Uterus (tissue), 4 donors: ENCODE results near the gene DARS2. TPM values are rescaled to one million over a fixed set of nuclear protein-coding genes. Genes with fewer than 3 reads are reported as not detected.
"Not testable (repeated sequence)": the region's sequence is repeated elsewhere in the genome, so short reads cannot be mapped to it uniquely, and the experiment has no call there.

Experiments
- DNase-seq, 2 donors: peaks; one replicate each; pipeline ENCODE4 v3.0.0-alpha.2; 2019 to 2020
- H3K27ac ChIP-seq, 2 donors: fragments of 200-600 bp; sonication (generic); 1 replicate in 1 of 2; 2 replicates in 1 of 2; pipeline ENCODE4 v1.5.1; 2016 to 2018
- H3K27me3 ChIP-seq, 2 donors: fragments of 200-600 bp; sonication (generic); one replicate each; pipeline ENCODE4 v1.5.1; 2018 to 2019; ENCODE audit warnings: control low read depth in 1 of 2
- H3K36me3 ChIP-seq, 2 donors: fragments of 200-600 bp; sonication (generic); one replicate each; pipeline ENCODE4 v1.5.1; 2019; ENCODE audit warnings: control low read depth in 1 of 2
- H3K4me1 ChIP-seq, 2 donors: fragments of 200-600 bp; sonication (generic); one replicate each; pipeline ENCODE4 v1.5.1; 2018 to 2019; ENCODE audit warnings: control low read depth in 1 of 2
- H3K4me3 ChIP-seq, 2 donors: fragments of 200-600 bp; sonication (generic); 1 replicate in 1 of 2; 2 replicates in 1 of 2; pipeline ENCODE4 v1.5.1; 2018 to 2019; ENCODE audit warnings: mild to moderate bottlenecking in 1 of 2
- H3K9me3 ChIP-seq, 2 donors: fragments of 200-600 bp; sonication (generic); one replicate each; pipeline ENCODE4 v1.5.1; 2019; ENCODE audit warnings: control low read depth in 1 of 2
- CTCF ChIP-seq, 4 experiments: fragments of 200-600 bp in 2 of 4; fragments of 450-650 bp in 2 of 4; sonication (generic) in 2 of 4; IDR thresholded peaks; one replicate each; pipeline ENCODE4 v1.5.1; 2016 to 2019; ENCODE audit warnings: antibody characterized with exemption in 4 of 4, mild to moderate bottlenecking in 2 of 4, moderate library complexity in 1 of 4
- POLR2A ChIP-seq, 2 donors: fragments of 450-650 bp; IDR thresholded peaks; one replicate each; pipeline ENCODE4 v1.6.1; 2016; ENCODE audit warnings: antibody characterized with exemption in 2 of 2, mild to moderate bottlenecking in 1 of 2, moderate library complexity in 1 of 2
- intact Hi-C: fragments of 100-400 bp; cut with DNase I; formaldehyde crosslinking; loops from one replicate; pipeline ENCODE4 v1.15.1; 2023; ENCODE audit warnings: low total_unique reads
- total RNA-seq, 4 donors: library from RNA; depleted of rRNA in 3 of 4; stranded (reverse); fragments of >200 nt in 3 of 4; gene quantifications; one replicate each; pipeline versions ENCODE4 v1.1.0 to v1.2.4, GENCODE V29; 2014 to 2023
- donor health status: DM: yes; HTN: yes; CAD: no.

Gene DARS2
- total RNA-seq, 4 donors from 2014 or later: 4.1 to 20.0 (median 12.7) TPM

GRCh38 chr1:173789841-173790240 lies 34.6 kb upstream of the DARS2 start:
- no peaks in the 10 kb centered on the region for H3K9me3 ChIP-seq
- no peak for TF ChIP-seq POLR2A (IDR thresholded peaks at IDR 0.05)
- TF ChIP-seq CTCF (IDR thresholded peaks at IDR 0.05): no peak
- intact Hi-C loops: no loop called here
- no peak overlapping the region for H3K27ac ChIP-seq
- no peaks in the 10 kb centered on the region for H3K4me1 ChIP-seq
- H3K27me3 ChIP-seq: no peaks in the 10 kb centered on the region
- no peak overlapping the region for H3K4me3 ChIP-seq
- no peaks in the 10 kb centered on the region for H3K36me3 ChIP-seq
- DNase-seq: no peak

GRCh38 chr1:173798078-173798477 lies 26.4 kb upstream of the DARS2 start:
- DNase-seq: no peak
- H3K4me3 ChIP-seq: no peak overlapping the region
- no peaks in the 10 kb centered on the region for H3K9me3 ChIP-seq
- no peaks in the 10 kb centered on the region for H3K27me3 ChIP-seq
- no peaks in the 10 kb centered on the region for H3K36me3 ChIP-seq
- no peak overlapping the region for H3K27ac ChIP-seq
- TF ChIP-seq POLR2A (IDR thresholded peaks at IDR 0.05) (no peak), CTCF (IDR thresholded peaks at IDR 0.05) (no peak)
- H3K4me1 ChIP-seq: no peaks in the 10 kb centered on the region
- intact Hi-C loops: no loop called here

GRCh38 chr1:173799995-173800394 lies 24.5 kb upstream of the DARS2 start:
- H3K27ac ChIP-seq, DNase-seq, H3K4me3 ChIP-seq, H3K27me3 ChIP-seq, H3K9me3 ChIP-seq, H3K36me3 ChIP-seq, intact Hi-C loops, H3K4me1 ChIP-seq: not testable (repeated sequence)

GRCh38 chr1:173802961-173803360 lies 21.5 kb upstream of the DARS2 start:
- Histone ChIP-seq H3K4me3 (no peak overlapping the region), H3K27ac (no peak overlapping the region), H3K4me1 (no peaks in the 10 kb centered on the region), H3K36me3 (no peaks in the 10 kb centered on the region), H3K27me3 (no peaks in the 10 kb centered on the region), H3K9me3 (no peaks in the 10 kb centered on the region)
- intact Hi-C loops: no loop called here
- TF ChIP-seq POLR2A (IDR thresholded peaks at IDR 0.05): no peak
- no peak for TF ChIP-seq CTCF (IDR thresholded peaks at IDR 0.05)
- no peak for DNase-seq

- H3K4me1 ChIP-seq, H3K9me3 ChIP-seq, H3K4me3 ChIP-seq, H3K27me3 ChIP-seq, intact Hi-C loops, H3K36me3 ChIP-seq, DNase-seq, H3K27ac ChIP-seq: not testable (repeated sequence)
These were observed 10.8 kb upstream of the DARS2 start for GRCh38 chr1:173813654-173814053.

- Histone ChIP-seq H3K4me1 (no peaks in the 10 kb centered on the region), H3K4me3 (no peak overlapping the region), H3K27me3 (no peaks in the 10 kb centered on the region), H3K9me3 (no peaks in the 10 kb centered on the region), H3K36me3 (no peaks in the 10 kb centered on the region), H3K27ac (no peak overlapping the region)
- intact Hi-C loops: no loop called here
- no peak for DNase-seq
- TF ChIP-seq CTCF (IDR thresholded peaks at IDR 0.05) (no peak), POLR2A (IDR thresholded peaks at IDR 0.05) (no peak)
These were observed 6.0 kb upstream of the DARS2 start for GRCh38 chr1:173818459-173818858.
